HG03139 (cell line): ENCODE measurements around the gene LELP1.
"Not testable (repeated sequence)": the region's sequence is repeated elsewhere in the genome, so short reads cannot be mapped to it uniquely, and the experiment has no call there.

Experiments
- ATAC-seq: cut with Tn5 transposase; IDR thresholded peaks from one replicate; pipeline ENCODE4 v1.9.1; 2021; ENCODE audit not compliant: unreplicated experiment

LELP1 gene

DNA sequence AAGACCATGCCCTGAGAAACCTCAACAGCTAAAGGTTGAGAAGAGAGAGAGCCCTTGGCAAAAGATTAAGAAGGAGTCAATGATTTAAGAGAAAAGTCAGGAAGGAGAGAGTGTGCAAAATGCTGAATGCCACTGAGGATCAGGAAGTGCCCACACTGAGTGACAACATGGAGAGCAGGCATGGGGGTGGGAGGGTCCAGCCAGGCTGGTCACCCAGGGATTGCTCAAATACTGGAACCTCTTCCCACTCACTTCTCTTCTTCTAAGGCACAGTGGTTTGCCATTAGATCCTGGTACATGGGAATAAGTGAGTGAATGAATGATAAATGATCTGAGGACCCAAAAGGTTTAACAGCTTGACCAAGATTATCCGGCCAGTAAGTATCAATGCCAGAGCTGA is 25.3 kb downstream of the LELP1 start:
- no peak for ATAC-seq

DNA sequence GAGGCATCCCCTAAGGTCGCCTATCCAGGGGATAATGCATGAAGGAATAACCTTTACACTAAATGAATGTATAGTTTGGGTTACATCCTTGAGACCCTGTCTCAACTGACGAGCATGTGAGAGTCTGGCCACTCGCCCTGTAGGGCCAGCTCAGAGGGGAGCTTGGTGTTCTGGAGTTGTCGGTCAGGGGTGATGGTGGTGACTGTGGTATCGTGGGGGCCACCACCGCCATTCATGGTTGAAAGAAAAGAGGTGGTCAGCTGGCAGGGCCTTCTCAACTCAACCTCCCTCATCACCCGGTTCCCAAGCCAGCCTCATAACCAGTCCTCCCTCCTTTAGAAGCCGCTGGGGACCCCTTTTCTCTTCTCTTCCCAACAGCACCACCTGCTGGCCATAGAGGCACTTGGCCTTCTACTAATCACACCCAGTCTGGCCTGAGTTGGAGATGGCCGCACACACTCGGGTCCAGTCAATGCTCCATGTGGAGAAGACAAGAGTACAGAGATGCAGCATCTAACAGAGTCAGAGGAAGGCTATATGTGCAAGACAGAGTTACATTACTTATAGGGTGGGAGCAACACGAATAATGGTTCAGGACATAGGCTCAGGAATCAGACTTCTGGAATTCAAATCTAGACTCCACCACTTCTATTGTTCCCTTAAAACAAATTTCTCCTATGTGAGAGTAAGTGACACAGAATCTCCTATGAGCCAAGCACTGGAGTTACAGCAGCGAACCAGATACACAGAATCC is 26.0 kb downstream of the LELP1 start:
- ATAC-seq, result not testable (repeated sequence)

- ATAC-seq, result no peak
These were observed 28.1 kb downstream of the LELP1 start for GRCh38 chr1:153231363-153231762.

- no peak for ATAC-seq
These were observed 28.6 kb downstream of the LELP1 start for GRCh38 chr1:153231785-153232184.

DNA sequence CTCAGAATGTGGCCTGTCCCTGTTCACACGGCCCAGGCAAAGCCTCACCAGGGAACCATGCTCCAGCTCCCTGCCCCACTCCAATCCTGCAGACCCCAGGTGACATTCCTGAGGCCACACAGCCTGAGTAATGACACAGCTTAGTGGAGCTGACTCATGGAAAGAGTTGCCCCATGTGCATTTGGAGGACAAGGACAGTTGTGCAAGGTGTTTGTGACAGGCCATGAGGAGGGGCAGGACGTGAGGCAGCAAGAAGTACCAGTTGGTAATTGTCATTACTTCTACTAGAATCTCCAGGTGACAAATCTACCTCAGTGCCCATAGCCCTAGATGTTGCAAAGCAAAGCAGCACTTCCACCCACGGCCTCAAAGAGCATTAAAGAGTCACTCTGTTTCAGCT is 29.3 kb downstream of the LELP1 start:
- ATAC-seq, result no peak

DNA sequence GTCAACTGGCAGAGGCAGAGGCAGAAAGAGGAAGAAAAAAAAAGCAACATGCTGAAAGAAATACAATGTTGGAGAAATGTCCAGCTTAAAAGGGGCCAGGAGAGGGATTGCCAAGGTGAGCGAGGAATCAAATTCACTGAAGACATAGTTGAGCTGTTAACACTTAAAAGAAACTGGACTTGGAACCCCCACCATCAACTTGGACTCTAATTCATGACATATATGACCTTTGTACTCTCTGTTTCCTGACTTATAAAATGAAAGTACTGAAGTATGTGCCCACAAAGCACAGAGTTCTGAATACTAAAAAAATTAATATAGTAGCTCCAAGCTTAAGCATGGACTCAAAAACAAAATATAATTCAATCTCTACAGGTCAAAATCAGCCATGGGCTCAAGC is 30.2 kb downstream of the LELP1 start:
- ATAC-seq, result no peak

DNA sequence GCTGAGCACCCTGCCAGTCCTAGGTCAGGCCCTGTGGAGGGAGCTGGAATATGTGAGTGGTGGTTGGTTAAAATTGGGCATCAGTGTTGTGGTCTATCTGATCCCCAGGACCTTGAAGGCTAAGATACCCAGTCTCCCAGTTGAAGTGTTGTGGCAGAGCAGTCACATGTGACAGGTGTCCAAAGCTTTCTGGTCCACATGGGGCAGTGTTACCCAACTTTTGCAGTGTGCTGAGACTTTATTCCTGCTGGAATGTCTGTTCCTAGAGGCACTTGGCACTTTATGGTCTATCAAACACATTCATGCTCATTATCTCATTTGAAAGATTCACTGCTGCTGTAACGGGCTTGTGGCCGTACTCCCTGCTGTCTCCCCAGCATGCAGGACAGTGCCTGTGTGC is 35.3 kb downstream of the LELP1 start:
- ATAC-seq, result no peak

DNA sequence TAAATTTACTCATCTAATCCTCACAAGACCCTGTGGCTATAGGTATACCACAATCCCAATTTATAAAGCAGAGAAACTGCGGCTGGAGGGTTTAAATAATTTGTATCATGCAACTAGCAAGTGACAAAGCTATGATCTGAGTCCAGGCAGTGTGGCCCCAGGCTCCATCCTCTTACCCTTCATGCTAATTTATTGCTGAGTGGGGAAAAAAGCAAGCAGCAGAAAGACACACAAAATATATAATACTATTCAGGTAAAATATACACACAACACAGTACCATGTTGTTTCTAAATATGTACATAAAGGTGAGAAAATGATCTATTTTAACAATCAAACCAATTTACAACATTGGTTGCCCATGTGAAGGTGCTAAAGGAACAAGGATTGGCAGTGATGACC is 38.9 kb downstream of the LELP1 start:
- no peak for ATAC-seq

GRCh38 chr1:153245466-153245865 is 42.2 kb downstream of the LELP1 start:
- no peak for ATAC-seq

GRCh38 chr1:153246018-153246417 is 42.8 kb downstream of the LELP1 start:
- no peak for ATAC-seq

- ATAC-seq, result no peak
These were observed 43.6 kb downstream of the LELP1 start for GRCh38 chr1:153246825-153247224.

DNA sequence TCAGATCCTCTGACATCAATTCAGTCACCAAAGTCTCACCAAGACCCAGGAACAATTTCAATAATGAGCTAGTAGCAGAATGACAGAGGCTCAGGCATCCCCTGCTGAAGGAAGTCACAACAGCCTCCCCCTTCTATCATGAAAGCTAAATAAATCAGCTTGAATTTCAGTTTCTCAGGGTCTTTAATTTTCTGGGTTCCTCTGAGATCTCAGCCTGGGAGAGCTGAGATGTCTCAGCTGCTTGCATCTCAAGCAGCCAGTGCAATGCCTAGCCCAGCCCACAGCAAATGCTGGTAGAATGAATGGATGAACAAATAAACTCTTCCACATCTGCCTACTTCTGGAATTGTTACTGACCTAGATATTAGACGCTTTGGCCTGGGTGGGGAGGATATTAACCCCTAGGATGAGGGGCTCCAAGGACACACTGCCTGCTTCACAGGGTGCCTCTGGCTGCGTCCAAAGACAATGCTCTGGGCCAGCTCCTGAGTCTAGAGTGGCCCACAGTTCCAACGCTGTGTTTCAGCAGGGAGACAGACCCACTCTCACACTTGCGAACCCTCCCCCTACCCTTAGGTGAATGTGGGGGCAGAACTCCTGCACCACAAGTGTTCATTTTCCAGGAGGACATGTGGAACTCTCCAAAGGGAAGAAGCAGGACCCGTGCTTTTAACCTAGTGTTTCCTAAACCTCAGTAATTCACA is 45.1 kb downstream of the LELP1 start:
- ATAC-seq, result no peak

DNA sequence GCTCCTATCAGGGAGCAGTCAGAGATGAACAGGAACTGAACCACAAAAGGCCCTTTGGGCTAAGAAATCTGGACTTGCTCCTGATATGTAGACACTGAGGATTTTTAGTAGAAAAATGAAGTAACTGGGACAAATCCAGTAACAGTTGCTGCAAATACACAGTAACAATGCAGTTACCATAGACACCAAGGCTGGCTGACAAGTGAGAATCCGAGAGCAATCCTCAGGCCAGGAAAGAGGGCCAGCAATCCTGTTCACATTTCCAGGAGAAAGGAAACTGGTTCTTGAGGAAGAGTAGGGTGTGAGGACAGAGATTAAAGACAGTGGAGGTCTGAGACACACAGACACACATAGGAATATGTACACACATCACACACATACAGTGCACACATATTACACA is 46.9 kb downstream of the LELP1 start:
- no peak for ATAC-seq

DNA sequence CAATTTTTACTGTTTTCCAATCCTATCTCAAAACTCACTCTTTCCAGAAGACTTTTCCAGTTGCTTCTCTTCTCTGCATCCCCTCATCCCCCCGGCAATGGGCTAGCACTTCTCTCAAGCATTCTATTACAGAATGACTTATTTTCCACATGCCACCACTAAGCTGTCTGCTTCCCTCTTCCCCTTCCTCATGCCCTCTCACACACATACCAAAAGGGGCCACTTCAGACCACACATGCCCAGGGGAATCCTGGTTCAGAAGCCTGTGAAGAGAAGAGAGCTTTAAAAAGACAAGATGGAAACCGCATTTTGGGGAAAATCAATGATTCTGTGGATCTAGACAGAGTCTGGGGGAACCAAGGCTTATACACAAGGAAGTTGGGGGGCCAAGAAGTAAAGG is 47.9 kb downstream of the LELP1 start:
- ATAC-seq, result no peak

DNA sequence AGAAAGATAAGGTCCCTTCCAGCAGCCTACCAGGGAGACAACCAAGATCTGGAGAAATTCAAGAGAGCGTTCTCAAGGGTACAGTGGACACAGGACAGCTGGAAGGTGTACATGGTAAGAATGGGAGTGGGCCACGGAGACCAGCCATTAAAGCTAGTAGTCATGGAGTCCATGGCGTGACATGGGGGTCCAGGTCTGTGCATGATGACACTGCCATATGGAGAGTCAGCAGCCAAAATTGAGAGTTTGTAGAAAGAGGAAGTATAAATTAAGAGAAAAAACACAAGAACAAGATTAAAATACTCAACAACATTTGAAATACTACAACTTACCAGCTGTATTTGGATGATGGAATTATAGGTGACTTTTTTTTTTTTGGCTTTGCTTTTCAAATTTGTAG is 48.3 kb downstream of the LELP1 start:
- no peak for ATAC-seq

DNA sequence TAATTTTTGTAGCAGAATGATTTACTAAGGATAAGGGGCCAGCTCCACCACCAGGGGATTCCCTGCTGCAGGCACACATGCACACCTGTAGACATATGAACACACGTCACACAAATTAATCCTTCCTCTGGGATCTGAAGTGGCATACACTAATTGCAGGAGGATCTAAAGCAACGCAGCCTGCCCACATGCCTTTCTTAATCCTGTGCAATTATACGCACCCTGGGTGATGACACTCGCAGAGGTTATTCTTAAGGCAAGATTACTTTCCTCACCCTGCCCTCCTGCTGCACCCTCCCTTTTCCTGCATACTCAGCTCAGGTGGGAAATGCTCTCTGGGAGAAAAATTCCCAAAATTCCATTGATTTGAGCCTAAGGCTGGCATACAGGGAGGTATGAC is 48.8 kb downstream of the LELP1 start:
- no peak for ATAC-seq

- ATAC-seq, result no peak
These were observed 49.8 kb downstream of the LELP1 start for GRCh38 chr1:153253076-153253475.

DNA sequence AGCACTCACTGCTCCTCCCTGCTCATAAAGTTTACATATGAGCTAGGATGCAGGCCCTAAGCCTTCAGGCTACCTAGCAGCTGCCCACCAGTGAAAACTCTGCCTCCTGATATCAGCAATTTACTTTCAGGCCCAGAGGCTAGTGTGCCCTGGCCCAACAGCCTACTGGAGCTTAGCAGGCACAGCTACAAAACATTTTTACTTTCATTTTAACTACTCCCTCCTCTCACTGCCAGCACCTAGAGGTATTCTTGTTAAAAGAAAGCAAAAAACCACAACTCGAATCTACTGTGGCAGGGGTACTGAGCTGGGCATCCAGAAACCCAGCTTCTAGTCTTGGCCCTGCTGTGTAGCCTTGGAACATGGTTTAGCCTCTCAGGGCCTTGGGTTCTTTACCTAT is 50.5 kb downstream of the LELP1 start:
- no peak for ATAC-seq
